ENCODE measurements around the gene ATP8A1. TPM values are rescaled to one million over a fixed set of nuclear protein-coding genes. Genes with fewer than 3 reads are reported as not detected.

ATP8A1 gene
- total RNA-seq, 4 donors from 2014 or later, result 21.3 to 34.7 (median 25.9) TPM

DNA sequence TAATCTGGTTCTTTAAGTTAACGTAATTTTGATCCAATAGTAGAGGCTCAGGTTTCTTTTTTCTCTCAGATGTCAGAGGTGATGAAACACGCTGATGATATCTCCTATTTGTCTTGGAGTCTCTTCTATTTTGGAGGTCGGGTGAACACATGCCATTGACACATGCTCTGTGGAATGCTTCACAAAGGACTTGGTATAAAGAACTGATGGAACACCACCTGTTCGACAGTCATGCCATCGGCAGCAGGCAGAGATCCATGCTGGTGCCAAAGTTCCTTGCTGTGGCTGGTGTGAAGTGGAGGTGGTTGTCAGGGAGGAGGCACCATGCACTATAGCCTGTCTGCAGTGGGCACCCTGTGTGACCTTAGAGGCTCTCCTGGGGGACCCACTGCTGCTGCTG lies 94.9 kb downstream of the ATP8A1 start:
- H3K36me3 ChIP-seq, result no peaks in the 10 kb centered on the region
- H3K9me3 ChIP-seq, result no peaks in the 10 kb centered on the region
- no peaks in the 10 kb centered on the region for H3K4me1 ChIP-seq
- no peak overlapping the region for H3K27ac ChIP-seq
- H3K27me3 ChIP-seq, result no peaks in the 10 kb centered on the region
- TF ChIP-seq, protein P1, sequence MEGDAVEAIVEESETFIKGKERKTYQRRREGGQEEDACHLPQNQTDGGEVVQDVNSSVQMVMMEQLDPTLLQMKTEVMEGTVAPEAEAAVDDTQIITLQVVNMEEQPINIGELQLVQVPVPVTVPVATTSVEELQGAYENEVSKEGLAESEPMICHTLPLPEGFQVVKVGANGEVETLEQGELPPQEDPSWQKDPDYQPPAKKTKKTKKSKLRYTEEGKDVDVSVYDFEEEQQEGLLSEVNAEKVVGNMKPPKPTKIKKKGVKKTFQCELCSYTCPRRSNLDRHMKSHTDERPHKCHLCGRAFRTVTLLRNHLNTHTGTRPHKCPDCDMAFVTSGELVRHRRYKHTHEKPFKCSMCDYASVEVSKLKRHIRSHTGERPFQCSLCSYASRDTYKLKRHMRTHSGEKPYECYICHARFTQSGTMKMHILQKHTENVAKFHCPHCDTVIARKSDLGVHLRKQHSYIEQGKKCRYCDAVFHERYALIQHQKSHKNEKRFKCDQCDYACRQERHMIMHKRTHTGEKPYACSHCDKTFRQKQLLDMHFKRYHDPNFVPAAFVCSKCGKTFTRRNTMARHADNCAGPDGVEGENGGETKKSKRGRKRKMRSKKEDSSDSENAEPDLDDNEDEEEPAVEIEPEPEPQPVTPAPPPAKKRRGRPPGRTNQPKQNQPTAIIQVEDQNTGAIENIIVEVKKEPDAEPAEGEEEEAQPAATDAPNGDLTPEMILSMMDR (IDR thresholded peaks at IDR 0.05), result no peak
- TF ChIP-seq POLR2A (IDR thresholded peaks at IDR 0.05), result no peak
- intact Hi-C loops (cut with DNase I; ENCODE audit: low total_unique reads), result loop anchor here (10.0 kb wide), 1 partner anchor 303 kb away; no protein-coding TSS in a partner anchor
- DNase-seq, result no peak
- no peak overlapping the region for H3K4me3 ChIP-seq

DNA sequence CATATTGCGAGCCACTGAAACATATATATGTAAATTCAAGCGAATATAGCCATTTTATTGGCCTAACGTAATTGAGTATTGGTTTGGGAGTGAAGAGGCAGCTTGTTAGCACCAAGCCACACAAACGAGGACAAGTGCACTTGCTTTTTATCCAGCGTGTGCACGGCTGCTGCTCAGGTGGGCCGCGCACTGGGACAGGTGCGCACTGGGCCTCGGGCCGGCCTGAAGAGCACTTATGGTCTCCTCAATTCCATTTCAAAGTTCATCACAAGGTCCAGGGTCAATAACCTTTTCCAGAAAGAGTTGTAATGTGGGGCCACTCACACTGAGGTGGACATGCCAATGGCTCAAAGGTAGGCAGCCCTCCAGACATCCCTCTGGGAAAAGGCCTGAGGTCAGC lies 95.9 kb downstream of the ATP8A1 start:
- no peak overlapping the region for H3K27ac ChIP-seq
- H3K4me1 ChIP-seq, result no peaks in the 10 kb centered on the region
- DNase-seq, result no peak
- intact Hi-C loops (cut with DNase I; ENCODE audit: low total_unique reads), result loop anchor here (10.0 kb wide), 1 partner anchor 304 kb away; no protein-coding TSS in a partner anchor
- H3K9me3 ChIP-seq, result no peaks in the 10 kb centered on the region
- no peaks in the 10 kb centered on the region for H3K36me3 ChIP-seq
- no peak overlapping the region for H3K4me3 ChIP-seq
- H3K27me3 ChIP-seq, result no peaks in the 10 kb centered on the region
- TF ChIP-seq, protein P1 (IDR thresholded peaks at IDR 0.05), result no peak
- no peak for TF ChIP-seq POLR2A (IDR thresholded peaks at IDR 0.05)

DNA sequence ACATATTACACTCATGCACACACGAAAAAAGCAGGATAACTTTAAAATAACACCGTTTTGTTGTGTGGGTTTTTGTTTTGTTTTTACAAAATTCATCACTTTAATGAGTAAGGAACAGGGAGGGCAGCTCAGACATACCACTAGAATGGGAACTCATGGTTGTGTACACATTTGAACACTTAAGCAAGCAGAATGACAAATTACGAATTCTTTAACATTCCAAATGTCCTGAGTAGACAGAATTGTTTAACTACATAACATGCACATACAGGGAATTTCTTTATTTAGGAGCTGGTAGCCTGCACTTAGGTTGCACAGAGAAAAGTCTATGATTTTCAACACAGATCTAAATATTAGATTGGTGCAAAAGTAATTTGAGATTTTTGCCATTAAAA lies 96.4 kb downstream of the ATP8A1 start:
- intact Hi-C loops (cut with DNase I; ENCODE audit: low total_unique reads), result loop anchor here (10.0 kb wide), 1 partner anchor 304 kb away; no protein-coding TSS in a partner anchor

DNA sequence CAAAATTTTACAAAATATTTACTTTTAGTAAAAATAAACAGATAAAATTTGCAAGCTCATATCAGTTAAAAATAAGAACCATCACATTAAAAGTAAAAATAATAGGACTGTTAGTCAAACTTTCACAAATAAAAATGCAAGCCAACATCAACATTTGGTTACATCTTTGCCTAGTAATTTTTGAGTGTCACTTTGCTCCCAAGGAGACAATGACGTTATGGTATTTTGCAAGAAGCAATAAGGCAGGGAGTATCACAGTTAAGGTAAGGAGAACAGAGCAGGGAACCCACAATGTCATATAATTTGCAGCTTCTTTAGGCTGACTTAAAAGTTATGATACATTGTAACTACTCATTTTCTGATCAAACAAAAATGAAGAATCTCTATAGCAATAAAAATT lies 98.7 kb downstream of the ATP8A1 start:
- Histone ChIP-seq H3K27ac (no peak overlapping the region), H3K27me3 (no peaks in the 10 kb centered on the region), H3K4me3 (no peak overlapping the region), H3K9me3 (no peaks in the 10 kb centered on the region), H3K4me1 (no peaks in the 10 kb centered on the region), H3K36me3 (no peaks in the 10 kb centered on the region)
- intact Hi-C loops (cut with DNase I; ENCODE audit: low total_unique reads), result no loop called here
- TF ChIP-seq, protein P1 (IDR thresholded peaks at IDR 0.05), result no peak
- no peak for TF ChIP-seq POLR2A (IDR thresholded peaks at IDR 0.05)
- DNase-seq, result no peak

More for the DNA sequence above, 96.4 kb downstream of the ATP8A1 start:
- H3K4me1 ChIP-seq, result no peaks in the 10 kb centered on the region
- no peak for DNase-seq
- H3K9me3 ChIP-seq, result no peaks in the 10 kb centered on the region
- H3K36me3 ChIP-seq, result no peaks in the 10 kb centered on the region
- TF ChIP-seq POLR2A (IDR thresholded peaks at IDR 0.05), result no peak
- TF ChIP-seq, protein P1 (IDR thresholded peaks at IDR 0.05), result no peak
- H3K27ac ChIP-seq, result no peak overlapping the region
- no peak overlapping the region for H3K4me3 ChIP-seq
- H3K27me3 ChIP-seq, result no peaks in the 10 kb centered on the region

DNA sequence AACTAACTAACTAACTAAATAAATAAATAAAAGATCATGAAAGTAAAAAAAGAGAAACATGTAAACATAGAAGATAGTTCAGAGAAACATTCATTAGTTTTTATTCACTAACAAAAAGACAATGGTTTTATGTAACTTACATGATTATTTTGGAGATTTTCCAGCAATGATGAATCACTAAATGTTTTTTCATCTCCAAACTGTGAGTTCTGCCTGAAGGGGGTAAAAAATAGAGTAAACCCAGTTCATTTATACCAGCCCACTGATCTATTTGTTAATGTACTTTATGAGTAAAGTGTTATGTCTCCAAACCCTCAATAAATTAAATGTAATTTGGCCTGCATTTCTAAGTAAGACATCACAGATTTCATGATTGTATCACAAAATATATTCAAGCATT lies 101.1 kb downstream of the ATP8A1 start:
- Histone ChIP-seq H3K27me3 (no peaks in the 10 kb centered on the region), H3K9me3 (no peaks in the 10 kb centered on the region), H3K4me3 (no peak overlapping the region), H3K4me1 (no peaks in the 10 kb centered on the region), H3K36me3 (no peaks in the 10 kb centered on the region), H3K27ac (no peak overlapping the region)
- TF ChIP-seq POLR2A (IDR thresholded peaks at IDR 0.05), result no peak
- TF ChIP-seq, protein P1 (IDR thresholded peaks at IDR 0.05), result no peak
- intact Hi-C loops (cut with DNase I; ENCODE audit: low total_unique reads), result no loop called here
- DNase-seq, result no peak
